ENCODE results near the gene LRMDA. TPM values are rescaled to one million over a fixed set of nuclear protein-coding genes. Genes with fewer than 3 reads are reported as not detected.
A peak's percentile ranks its signal among the peaks of the same experiment; 100 is the strongest.
"Not testable (repeated sequence)": the region's sequence is repeated elsewhere in the genome, so short reads cannot be mapped to it uniquely, and the experiment has no call there.

Gene LRMDA
- total RNA-seq, 1 experiment from 2014 or later: 0.24 TPM

- DNase-seq: no peak
- Histone ChIP-seq H3K36me3 (no peaks in the 10 kb centered on the region), H3K4me3 (no peak overlapping the region), H3K27me3 (no peaks in the 10 kb centered on the region), H3K27ac (no peak overlapping the region), H3K9me3 (replicated peaks) (no peaks in the 10 kb centered on the region), H3K4me1 (no peaks in the 10 kb centered on the region)
Measured at GRCh38 chr10:75505840-75506506, 74.5 kb downstream of the LRMDA start.

- no peak overlapping the region for H3K4me3 ChIP-seq
- no peak for DNase-seq
- no peaks in the 10 kb centered on the region for H3K9me3 ChIP-seq (replicated peaks)
- H3K4me1 ChIP-seq: no peaks in the 10 kb centered on the region
- H3K36me3 ChIP-seq: no peaks in the 10 kb centered on the region
- H3K27me3 ChIP-seq: no peaks in the 10 kb centered on the region
- no peak overlapping the region for H3K27ac ChIP-seq
Measured at GRCh38 chr10:75506930-75507329, 75.5 kb downstream of the LRMDA start.

- Histone ChIP-seq H3K4me1 (no peaks in the 10 kb centered on the region), H3K27ac (no peak overlapping the region), H3K9me3 (replicated peaks) (no peaks in the 10 kb centered on the region), H3K27me3 (no peaks in the 10 kb centered on the region), H3K4me3 (no peak overlapping the region), H3K36me3 (no peaks in the 10 kb centered on the region)
- no peak for DNase-seq
Measured at GRCh38 chr10:75507469-75507868, 76.0 kb downstream of the LRMDA start.

- H3K36me3 ChIP-seq: no peaks in the 10 kb centered on the region
- H3K27ac ChIP-seq: no peak overlapping the region
- no peak for DNase-seq
- no peak overlapping the region for H3K4me3 ChIP-seq
- no peaks in the 10 kb centered on the region for H3K4me1 ChIP-seq
- no peaks in the 10 kb centered on the region for H3K27me3 ChIP-seq
- H3K9me3 ChIP-seq (replicated peaks): no peaks in the 10 kb centered on the region
Measured at GRCh38 chr10:75508239-75508813, 76.9 kb downstream of the LRMDA start.

GRCh38 chr10:75508814-75509306 is 77.4 kb downstream of the LRMDA start:
- H3K36me3 ChIP-seq: no peaks in the 10 kb centered on the region
- peak in 1 of 2 experiments; percentile 5 for DNase-seq
- no peaks in the 10 kb centered on the region for H3K4me1 ChIP-seq
- H3K27me3 ChIP-seq: no peaks in the 10 kb centered on the region
- H3K4me3 ChIP-seq: no peak overlapping the region
- H3K27ac ChIP-seq: no peak overlapping the region
- no peaks in the 10 kb centered on the region for H3K9me3 ChIP-seq (replicated peaks)

GRCh38 chr10:75509706-75510105 is 78.3 kb downstream of the LRMDA start:
- no peak overlapping the region for H3K27ac ChIP-seq
- H3K4me1 ChIP-seq: no peaks in the 10 kb centered on the region
- H3K9me3 ChIP-seq (replicated peaks): no peaks in the 10 kb centered on the region
- no peaks in the 10 kb centered on the region for H3K27me3 ChIP-seq
- DNase-seq: no peak
- no peak overlapping the region for H3K4me3 ChIP-seq
- no peaks in the 10 kb centered on the region for H3K36me3 ChIP-seq

GRCh38 chr10:75511011-75511410 is 79.6 kb downstream of the LRMDA start:
- no peak for DNase-seq
- Histone ChIP-seq H3K27me3 (no peaks in the 10 kb centered on the region), H3K4me3 (no peak overlapping the region), H3K36me3 (no peaks in the 10 kb centered on the region), H3K9me3 (replicated peaks) (no peaks in the 10 kb centered on the region), H3K4me1 (no peaks in the 10 kb centered on the region), H3K27ac (no peak overlapping the region)

- H3K4me3 ChIP-seq: no peak overlapping the region
- H3K36me3 ChIP-seq: no peaks in the 10 kb centered on the region
- no peaks in the 10 kb centered on the region for H3K4me1 ChIP-seq
- H3K27me3 ChIP-seq: no peaks in the 10 kb centered on the region
- no peak for DNase-seq
- H3K9me3 ChIP-seq (replicated peaks): no peaks in the 10 kb centered on the region
- no peak overlapping the region for H3K27ac ChIP-seq
Measured at GRCh38 chr10:75512203-75512933, 80.9 kb downstream of the LRMDA start.

GRCh38 chr10:75513292-75513885 is 82.0 kb downstream of the LRMDA start:
- no peak overlapping the region for H3K27ac ChIP-seq
- no peaks in the 10 kb centered on the region for H3K4me1 ChIP-seq
- no peaks in the 10 kb centered on the region for H3K27me3 ChIP-seq
- DNase-seq: no peak
- no peaks in the 10 kb centered on the region for H3K9me3 ChIP-seq (replicated peaks)
- no peaks in the 10 kb centered on the region for H3K36me3 ChIP-seq
- H3K4me3 ChIP-seq: no peak overlapping the region

GRCh38 chr10:75514830-75515229 is 83.4 kb downstream of the LRMDA start:
- H3K4me1 ChIP-seq: no peaks in the 10 kb centered on the region
- no peak overlapping the region for H3K4me3 ChIP-seq
- H3K27me3 ChIP-seq: no peaks in the 10 kb centered on the region
- H3K9me3 ChIP-seq (replicated peaks): no peaks in the 10 kb centered on the region
- no peaks in the 10 kb centered on the region for H3K36me3 ChIP-seq
- DNase-seq: no peak
- no peak overlapping the region for H3K27ac ChIP-seq

- DNase-seq; H3K27ac ChIP-seq; H3K27me3 ChIP-seq; H3K36me3 ChIP-seq; H3K9me3 ChIP-seq (replicated peaks); H3K4me3 ChIP-seq; H3K4me1 ChIP-seq: not testable (repeated sequence)
Measured at GRCh38 chr10:75516154-75516553, 84.7 kb downstream of the LRMDA start.

GRCh38 chr10:75519213-75519612 is 87.8 kb downstream of the LRMDA start:
- H3K27me3 ChIP-seq; H3K4me1 ChIP-seq; H3K27ac ChIP-seq; H3K9me3 ChIP-seq (replicated peaks); H3K4me3 ChIP-seq; DNase-seq; H3K36me3 ChIP-seq: not testable (repeated sequence)

- not testable (repeated sequence) for DNase-seq; H3K9me3 ChIP-seq (replicated peaks); H3K27me3 ChIP-seq; H3K4me1 ChIP-seq; H3K27ac ChIP-seq; H3K36me3 ChIP-seq; H3K4me3 ChIP-seq
Measured at GRCh38 chr10:75521194-75521829, 89.9 kb downstream of the LRMDA start.

- no peak overlapping the region for H3K27ac ChIP-seq
- H3K9me3 ChIP-seq (replicated peaks): no peaks in the 10 kb centered on the region
- no peaks in the 10 kb centered on the region for H3K36me3 ChIP-seq
- no peaks in the 10 kb centered on the region for H3K4me1 ChIP-seq
- DNase-seq: no peak
- H3K4me3 ChIP-seq: no peak overlapping the region
- no peaks in the 10 kb centered on the region for H3K27me3 ChIP-seq
Measured at GRCh38 chr10:75525067-75525466, 93.6 kb downstream of the LRMDA start.

GRCh38 chr10:75525646-75526045 is 94.2 kb downstream of the LRMDA start:
- H3K27ac ChIP-seq: no peak overlapping the region
- H3K9me3 ChIP-seq (replicated peaks): no peaks in the 10 kb centered on the region
- no peaks in the 10 kb centered on the region for H3K27me3 ChIP-seq
- no peaks in the 10 kb centered on the region for H3K4me1 ChIP-seq
- H3K4me3 ChIP-seq: no peak overlapping the region
- DNase-seq: no peak
- H3K36me3 ChIP-seq: no peaks in the 10 kb centered on the region

Data from SJCRH30 (cell line).